NB4 (cell line): ENCODE results near the gene INPP4A.

ENCODE experiments used
- CTCF ChIP-seq: IDR thresholded peaks from one replicate; pipeline ENCODE4 v1.5.1; 2012; ENCODE audit warnings: low read depth, low read length
- POLR2A ChIP-seq: IDR thresholded peaks from 2 replicates; pipeline ENCODE4 v1.6.1; 2011; ENCODE audit warnings: mild to moderate bottlenecking; ENCODE audit not compliant: insufficient read length; ENCODE audit errors: extremely low read depth

GRCh38 chr2:98533547-98533946 lies 88.9 kb downstream of the INPP4A start:
- no peak for TF ChIP-seq CTCF
- no peak for TF ChIP-seq POLR2A
